HG03159 (cell line): ENCODE results near the gene CACNA1F.

Experiments used
- ATAC-seq: cut with Tn5 transposase; IDR thresholded peaks from one replicate; pipeline ENCODE4 v1.9.1; 2021; ENCODE audit warnings: mild to moderate bottlenecking, moderate library complexity; ENCODE audit not compliant: unreplicated experiment

Gene CACNA1F

GRCh38 chrX:49257846-49258748 is 25.0 kb upstream of the CACNA1F start:
- no peak for ATAC-seq

GRCh38 chrX:49257074-49257790 is 24.1 kb upstream of the CACNA1F start:
- no peak for ATAC-seq

DNA sequence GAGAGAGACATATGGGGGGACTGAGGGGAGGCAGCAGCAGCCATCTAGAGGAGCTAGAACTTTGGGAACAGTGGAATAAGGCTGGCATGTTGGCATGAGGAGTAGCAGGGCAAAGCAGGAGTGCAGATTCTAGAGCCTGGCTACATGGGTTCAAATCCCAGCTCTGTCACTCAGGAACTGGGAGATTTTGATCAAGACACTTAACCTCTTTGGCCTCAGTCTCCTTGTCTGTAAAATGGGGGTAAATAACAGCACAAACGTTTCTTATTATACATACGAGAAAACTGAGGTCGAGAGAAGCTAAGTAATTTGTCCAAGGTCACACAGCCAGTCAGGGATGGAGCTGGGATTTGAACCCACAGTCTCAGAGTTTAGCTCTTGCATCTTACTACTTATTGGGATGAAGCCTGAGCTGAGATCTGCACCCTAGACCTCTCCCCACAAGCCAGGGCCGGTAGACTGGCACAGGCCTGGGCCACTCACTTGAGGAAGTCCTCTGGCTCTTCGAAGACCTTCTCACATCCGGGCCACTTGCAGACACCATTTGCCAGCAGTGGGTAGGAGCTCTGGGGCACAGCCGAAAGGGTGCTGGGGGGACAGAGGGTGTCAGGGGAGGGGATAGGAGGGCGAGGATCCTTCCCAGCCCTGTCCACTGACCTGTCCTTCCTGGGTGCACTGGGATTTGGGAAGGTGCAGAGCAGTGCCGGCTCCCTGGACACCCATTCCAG is 23.3 kb upstream of the CACNA1F start:
- ATAC-seq = no peak

GRCh38 chrX:49254639-49255038 is 21.5 kb upstream of the CACNA1F start:
- no peak for ATAC-seq

- ATAC-seq = no peak
These were observed 18.2 kb upstream of the CACNA1F start for GRCh38 chrX:49251325-49251724.

GRCh38 chrX:49250578-49250977 is 17.4 kb upstream of the CACNA1F start:
- no peak for ATAC-seq

DNA sequence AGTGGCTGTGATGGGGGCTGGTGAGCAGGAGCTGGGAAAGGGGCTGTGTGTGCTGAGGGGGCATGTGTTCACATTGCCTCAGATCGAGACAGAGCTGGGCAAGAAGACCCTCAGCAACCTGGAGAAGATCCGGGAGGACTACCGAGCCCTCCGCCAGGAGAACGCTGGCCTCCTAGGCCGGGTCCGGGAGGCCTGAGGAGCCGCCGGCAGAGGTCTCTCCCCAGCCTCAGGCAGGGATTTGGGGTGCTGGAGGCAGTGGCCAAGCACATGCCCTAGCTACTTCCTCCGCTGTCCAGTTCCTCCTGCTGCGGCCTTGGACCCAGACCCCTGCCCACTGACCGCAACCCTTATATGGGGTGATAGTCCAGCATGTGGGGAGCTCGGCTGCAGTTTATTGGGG is 16.9 kb upstream of the CACNA1F start:
- ATAC-seq = no peak

GRCh38 chrX:49249616-49250015 is 16.5 kb upstream of the CACNA1F start:
- no peak for ATAC-seq

GRCh38 chrX:49249071-49249470 is 15.9 kb upstream of the CACNA1F start:
- ATAC-seq = no peak

GRCh38 chrX:49247916-49248811 is 15.0 kb upstream of the CACNA1F start:
- no peak for ATAC-seq

GRCh38 chrX:49247346-49247745 is 14.2 kb upstream of the CACNA1F start:
- ATAC-seq = no peak

DNA sequence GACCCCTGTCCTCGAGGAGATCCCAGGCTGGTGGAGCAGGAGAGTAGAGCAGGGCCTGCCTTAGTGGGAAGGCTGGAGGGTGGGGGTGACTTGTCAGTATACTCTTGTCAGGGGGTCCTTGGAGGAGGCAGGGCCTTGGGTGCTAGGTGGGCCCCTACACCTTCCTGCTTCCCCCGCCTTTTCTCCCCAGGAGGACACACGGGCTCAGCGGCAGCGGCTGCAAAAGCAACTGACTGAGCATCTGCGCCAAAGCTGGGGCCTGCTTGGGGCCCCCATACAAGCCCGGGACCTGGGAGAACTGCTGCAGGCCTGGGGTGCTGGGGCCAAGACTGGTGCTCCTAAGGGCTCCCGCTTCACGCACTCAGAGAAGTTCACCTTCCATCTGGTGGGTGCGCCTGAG is 13.4 kb upstream of the CACNA1F start:
- ATAC-seq = no peak

DNA sequence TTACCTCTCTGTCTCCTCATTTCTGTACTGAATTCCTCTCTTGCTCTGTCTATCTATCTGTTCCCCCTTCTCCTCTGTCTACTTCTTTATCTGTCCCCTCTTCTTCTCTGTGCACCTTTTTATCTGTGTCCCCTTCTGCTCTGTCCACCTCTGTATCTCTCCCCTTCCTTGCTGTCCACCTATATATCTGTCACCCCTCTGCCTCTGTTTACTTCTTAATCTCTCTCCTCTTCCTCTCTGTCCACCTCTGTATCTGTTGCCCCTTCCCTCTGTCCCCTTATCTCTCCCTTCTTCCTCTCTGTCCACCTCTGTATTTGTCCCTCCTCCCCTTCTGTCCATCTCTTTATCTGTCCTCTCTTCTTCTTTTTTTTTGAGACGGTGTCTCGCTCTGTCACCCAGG is 11.1 kb upstream of the CACNA1F start:
- no peak for ATAC-seq

- no peak for ATAC-seq
These were observed 10.0 kb upstream of the CACNA1F start for GRCh38 chrX:49243166-49243565.

- ATAC-seq = no peak
These were observed 9.5 kb upstream of the CACNA1F start for GRCh38 chrX:49242545-49243066.

DNA sequence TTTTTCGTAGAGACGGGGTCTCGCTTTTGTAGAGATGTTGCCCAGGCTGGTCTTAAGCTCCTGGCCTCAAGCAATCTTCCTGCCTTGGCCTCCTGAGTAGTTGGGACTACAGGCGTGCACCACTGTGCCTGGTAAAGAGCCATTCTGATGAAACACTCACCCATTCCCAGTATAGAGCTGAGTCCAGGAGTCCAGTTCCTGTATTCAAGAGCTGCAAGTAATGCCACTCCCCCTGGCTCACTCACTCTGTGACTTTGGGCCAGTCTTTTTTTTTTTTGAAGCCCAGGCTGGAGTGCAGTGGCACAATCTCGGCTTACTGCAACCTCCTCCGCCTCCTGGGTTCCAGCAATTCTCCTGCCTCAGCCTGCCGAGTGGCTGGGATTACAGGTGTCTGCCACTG is 5.6 kb upstream of the CACNA1F start:
- ATAC-seq = no peak

DNA sequence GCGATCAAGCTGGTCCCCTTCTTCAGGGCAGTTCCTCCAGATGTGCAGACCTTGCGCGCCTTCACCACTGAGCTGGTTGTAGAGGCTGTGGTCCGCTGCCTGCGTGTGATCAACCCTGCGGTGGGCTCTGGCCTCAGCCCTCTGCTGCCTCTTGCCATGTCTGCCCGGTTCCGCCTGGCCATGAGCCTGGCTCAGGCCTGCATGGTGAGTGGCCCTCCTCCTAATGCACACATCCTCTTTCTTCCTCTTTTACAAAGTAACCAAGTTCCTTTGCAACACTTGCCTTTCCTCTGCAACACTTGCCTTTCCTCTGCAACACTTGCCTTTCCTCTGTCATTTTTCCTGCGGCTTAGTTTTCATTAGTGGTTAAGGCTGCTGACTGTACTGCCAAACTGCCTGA is 3.9 kb upstream of the CACNA1F start:
- no peak for ATAC-seq

DNA sequence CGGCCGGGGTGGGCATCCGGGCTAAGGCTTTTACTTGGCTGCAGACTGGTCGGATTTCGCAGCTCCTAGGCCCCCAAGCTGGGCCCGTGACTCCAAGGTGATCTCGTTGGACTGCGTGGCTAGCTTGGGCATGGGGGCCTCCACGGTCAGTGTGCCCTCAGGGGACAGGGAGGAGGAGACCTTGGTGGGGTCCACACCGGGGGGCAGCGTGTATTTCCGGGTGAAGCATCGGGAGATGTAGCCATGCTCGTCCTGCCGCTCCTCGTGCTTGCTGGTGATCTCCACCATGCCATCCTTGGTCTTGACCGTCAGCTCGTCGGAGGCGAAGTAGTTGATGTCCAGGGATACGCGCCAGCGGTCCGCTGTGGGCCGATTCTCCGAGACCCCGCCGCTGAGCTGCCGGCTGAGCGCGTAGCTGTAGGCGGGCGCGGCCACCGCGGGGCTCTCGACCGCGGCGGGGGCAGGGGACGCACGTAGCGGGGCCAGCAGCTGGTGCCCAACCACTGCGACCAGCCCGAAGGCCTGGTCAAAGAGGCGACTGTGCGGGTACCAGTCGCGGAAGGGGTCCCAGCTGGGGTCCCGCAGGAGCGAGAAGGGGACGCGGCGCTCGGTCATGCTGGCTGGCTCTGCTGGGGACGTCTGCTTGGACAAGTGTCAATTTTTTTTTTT is 881 bp upstream of the CACNA1F start:
- no peak for ATAC-seq

DNA sequence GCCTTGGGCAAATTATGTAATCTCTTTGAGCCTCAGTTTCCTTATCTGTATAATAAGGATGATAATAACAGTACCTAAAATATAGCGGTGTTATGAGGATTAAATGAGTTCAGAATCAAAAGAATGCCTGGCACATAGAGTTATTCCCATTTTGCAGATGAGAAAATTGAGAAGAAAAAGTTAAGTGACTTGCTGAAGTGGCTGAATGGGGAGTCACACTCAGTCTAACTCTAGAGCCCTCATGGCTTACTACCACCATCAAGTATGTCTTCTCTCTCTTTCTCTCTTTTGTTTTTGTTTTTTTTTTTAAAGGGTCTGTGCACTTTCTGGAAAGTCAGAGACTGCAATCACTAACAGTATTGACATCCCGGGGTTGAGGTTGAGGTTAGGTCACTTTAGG is 615 bp downstream of the CACNA1F start:
- no peak for ATAC-seq
